Suprapubic skin (tissue), 4 donors: Measurements from ENCODE around the gene MVB12A. TPM values are rescaled to one million over a fixed set of nuclear protein-coding genes. Genes with fewer than 3 reads are reported as not detected.

Experiments used
- DNase-seq, 2 donors: peaks; one replicate each; pipeline ENCODE4 v3.0.0-alpha.2; 2019; ENCODE audit warnings: low spot score in 2 of 2
- H3K27ac ChIP-seq: fragments of 200-600 bp; sonication (generic); one replicate; pipeline ENCODE4 v1.5.1; 2019
- H3K27me3 ChIP-seq: fragments of 200-600 bp; sonication (generic); one replicate; pipeline ENCODE4 v1.5.1; 2019
- H3K36me3 ChIP-seq: fragments of 200-600 bp; sonication (generic); one replicate; pipeline ENCODE4 v1.5.1; 2019
- H3K4me1 ChIP-seq: fragments of 200-600 bp; sonication (generic); one replicate; pipeline ENCODE4 v1.5.1; 2019
- H3K4me3 ChIP-seq: fragments of 200-600 bp; sonication (generic); one replicate; pipeline ENCODE4 v1.5.1; 2019; ENCODE audit warnings: mild to moderate bottlenecking
- H3K9me3 ChIP-seq: fragments of 200-600 bp; sonication (generic); one replicate; pipeline ENCODE4 v1.5.1; 2019
- CTCF ChIP-seq, 2 donors: fragments of 200-600 bp in 1 of 2; fragments of 450-650 bp in 1 of 2; sonication (generic) in 1 of 2; IDR thresholded peaks; one replicate each; pipeline ENCODE4 v1.5.1; 2016 to 2019; ENCODE audit warnings: antibody characterized with exemption in 2 of 2, mild to moderate bottlenecking in 1 of 2, moderate library complexity in 1 of 2
- EP300 ChIP-seq: sonication (generic); formaldehyde crosslinking; IDR thresholded peaks from one replicate; pipeline ENCODE4 v1.6.1; 2017; ENCODE audit warnings: antibody characterized with exemption
- POLR2A ChIP-seq, 2 donors: fragments of 450-650 bp; IDR thresholded peaks; one replicate each; pipeline ENCODE4 v1.6.1; 2017; ENCODE audit warnings: antibody characterized with exemption in 2 of 2, mild to moderate bottlenecking in 2 of 2, moderate library complexity in 2 of 2
- POLR2AphosphoS5 ChIP-seq, 3 donors: sonication (generic); formaldehyde crosslinking; IDR thresholded peaks; one replicate each; pipeline ENCODE4 v1.6.1; 2017; ENCODE audit warnings: antibody characterized with exemption in 3 of 3
- WGBS: methylation state at CpG from one replicate; pipeline ENCODE4 v1.1.5; 2018; 5-methylcytosine and 5-hydroxymethylcytosine counted together
- total RNA-seq, 4 donors: library from RNA; depleted of rRNA; stranded (reverse); fragments of >200 nt; gene quantifications; one replicate each; pipeline ENCODE4 v1.1.0, GENCODE V29; 2016

The MVB12A gene
- total RNA-seq, 4 donors from 2014 or later, result 44.2 to 71.3 (median 60.5) TPM

DNA sequence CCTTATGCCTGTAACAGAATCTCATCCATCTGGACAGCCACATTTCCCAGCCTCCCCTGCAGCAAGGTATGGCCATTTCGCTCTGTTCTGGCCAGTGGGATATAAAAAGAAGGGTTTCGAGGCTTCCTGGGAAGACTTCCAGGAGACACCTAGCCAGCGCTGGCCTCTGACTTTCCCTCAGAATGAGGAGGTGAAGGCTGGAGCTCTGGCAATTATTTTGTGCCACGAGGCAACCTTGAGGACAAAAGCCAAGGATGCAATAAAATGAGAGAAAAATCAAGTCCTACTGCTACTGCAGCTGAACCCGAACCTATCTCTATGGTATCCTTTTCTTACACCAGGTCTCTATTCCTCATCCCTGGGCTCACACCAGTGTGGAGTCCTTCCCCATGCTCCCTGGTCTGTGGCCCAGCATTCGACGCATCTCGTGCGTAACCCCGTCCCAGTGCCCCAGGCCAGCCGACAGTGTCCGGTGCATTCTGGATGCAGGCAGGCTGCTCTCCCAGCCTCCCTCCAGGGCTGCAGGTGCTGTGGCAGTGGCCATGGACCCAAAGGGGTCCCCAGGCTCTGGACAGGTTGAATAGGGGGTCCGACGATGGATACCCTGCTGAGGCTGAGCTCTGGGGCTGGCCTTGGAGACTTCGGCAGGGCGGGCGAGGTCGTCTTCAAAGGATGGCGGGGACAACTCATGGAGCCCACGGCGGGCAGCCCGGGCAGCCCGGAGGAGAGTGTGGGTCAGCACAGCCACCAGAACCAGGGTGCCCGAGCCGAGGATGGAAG is 16.4 kb downstream of the MVB12A start:
- Histone ChIP-seq H3K27ac (no peak overlapping the region), H3K27me3 (no peaks in the 10 kb centered on the region), H3K9me3 (no peaks in the 10 kb centered on the region), H3K4me1 (no peaks in the 10 kb centered on the region), H3K36me3 (no peaks in the 10 kb centered on the region), H3K4me3 (no peak overlapping the region)
- no peak for DNase-seq
- WGBS, result 96% methylated on average over 24 of the region's 25 CpGs
- TF ChIP-seq POLR2A (IDR thresholded peaks at IDR 0.05), result no peak
- no peak for TF ChIP-seq CTCF (IDR thresholded peaks at IDR 0.05)
- no peak for TF ChIP-seq EP300
- no peak for TF ChIP-seq POLR2AphosphoS5 (IDR thresholded peaks at IDR 0.05)

GRCh38 chr19:17436874-17437267 is 17.0 kb downstream of the MVB12A start:
- DNase-seq, result no peak
- Histone ChIP-seq H3K4me1 (no peaks in the 10 kb centered on the region), H3K27me3 (no peaks in the 10 kb centered on the region), H3K27ac (no peak overlapping the region), H3K9me3 (no peaks in the 10 kb centered on the region), H3K36me3 (no peaks in the 10 kb centered on the region), H3K4me3 (no peak overlapping the region)
- WGBS, result 86% methylated on average over 5 of the region's 7 CpGs
- TF ChIP-seq EP300 (no peak), POLR2A (IDR thresholded peaks at IDR 0.05) (no peak)

DNA sequence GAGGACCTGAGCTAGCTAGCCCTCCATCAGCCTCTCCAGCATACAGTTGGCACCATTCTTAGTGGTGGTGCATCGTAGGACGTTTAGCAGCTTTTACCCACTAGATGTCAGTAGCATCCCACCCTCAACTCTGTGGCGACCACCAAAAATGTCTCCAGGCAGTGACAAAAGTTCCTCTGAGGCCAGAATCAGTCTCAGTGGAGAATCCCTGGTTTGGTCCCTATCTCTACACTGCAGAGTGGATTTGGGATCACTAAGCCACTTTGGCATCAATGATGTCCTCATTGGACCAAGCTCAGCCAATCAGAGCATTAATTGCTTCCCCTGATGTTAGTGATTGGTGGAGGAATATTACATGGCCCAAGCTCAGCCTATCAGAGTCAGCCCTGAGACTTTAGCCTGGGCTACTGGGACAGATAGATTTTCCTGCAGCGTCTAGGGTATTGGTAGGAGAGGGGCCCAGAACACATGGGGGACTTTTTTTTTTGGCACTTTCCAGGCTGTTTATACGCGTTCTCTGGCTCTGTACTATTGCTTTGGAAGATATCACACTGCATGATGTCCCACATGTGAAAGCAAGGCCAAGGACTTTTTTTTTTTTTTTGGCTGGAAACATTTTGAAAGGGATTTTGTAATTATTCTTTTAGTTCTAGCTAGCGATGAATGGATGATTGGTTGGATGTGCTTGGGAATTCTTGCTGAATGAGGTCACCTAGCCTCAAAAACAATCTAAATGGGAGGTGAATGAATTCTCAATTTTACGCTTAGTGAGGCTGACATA is 21.6 kb downstream of the MVB12A start:
- Histone ChIP-seq H3K9me3 (no peaks in the 10 kb centered on the region), H3K4me3 (no peak overlapping the region), H3K4me1 (no peaks in the 10 kb centered on the region), H3K27ac (no peak overlapping the region), H3K27me3 (no peaks in the 10 kb centered on the region), H3K36me3 (no peaks in the 10 kb centered on the region)
- TF ChIP-seq EP300, result no peak
- TF ChIP-seq POLR2AphosphoS5 (IDR thresholded peaks at IDR 0.05), result no peak
- TF ChIP-seq POLR2A (IDR thresholded peaks at IDR 0.05), result no peak
- peak in 1 of 2 donors; percentile 14 for TF ChIP-seq CTCF (IDR thresholded peaks at IDR 0.05)
- 29% methylated on average over 8 of the region's 8 CpGs for WGBS
- no peak for DNase-seq

- TF ChIP-seq EP300 (no peak), POLR2AphosphoS5 (IDR thresholded peaks at IDR 0.05) (no peak), POLR2A (IDR thresholded peaks at IDR 0.05) (no peak), CTCF (IDR thresholded peaks at IDR 0.05) (no peak)
- no peak overlapping the region for H3K4me3 ChIP-seq
- no peaks in the 10 kb centered on the region for H3K36me3 ChIP-seq
- peaks cover 15% of the 10 kb centered on the region for H3K4me1 ChIP-seq
- no peaks in the 10 kb centered on the region for H3K9me3 ChIP-seq
- no peak for DNase-seq
- WGBS, result 94% methylated on average over 1 of the region's 1 CpG
- no peak overlapping the region for H3K27ac ChIP-seq
- H3K27me3 ChIP-seq, result peaks cover 3% of the 10 kb centered on the region
These were observed 25.8 kb downstream of the MVB12A start for GRCh38 chr19:17445526-17446165.

GRCh38 chr19:17447704-17448130 is 27.9 kb downstream of the MVB12A start:
- Histone ChIP-seq H3K27ac (no peak overlapping the region), H3K36me3 (no peaks in the 10 kb centered on the region), H3K27me3 (peaks cover 3% of the 10 kb centered on the region), H3K9me3 (no peaks in the 10 kb centered on the region), H3K4me3 (peak overlapping the region; percentile 51), H3K4me1 (peaks cover 15% of the 10 kb centered on the region)
- TF ChIP-seq POLR2A (IDR thresholded peaks at IDR 0.05), result no peak
- TF ChIP-seq POLR2AphosphoS5 (IDR thresholded peaks at IDR 0.05), result no peak
- no peak for TF ChIP-seq EP300
- TF ChIP-seq CTCF (IDR thresholded peaks at IDR 0.05), result no peak
- WGBS, result 38% methylated on average over 5 of the region's 5 CpGs
- no peak for DNase-seq
